HG03521 (cell line): ENCODE measurements around the gene ANKDD1B.

Source experiments
- ATAC-seq: cut with Tn5 transposase; IDR thresholded peaks from one replicate; pipeline ENCODE4 v1.9.1; 2021; ENCODE audit warnings: mild to moderate bottlenecking, moderate library complexity; ENCODE audit not compliant: unreplicated experiment

The ANKDD1B gene

GRCh38 chr5:75616371-75616881, 5.2 kb downstream of the ANKDD1B start:
- no peak for ATAC-seq

- ATAC-seq: no peak
Observed at GRCh38 chr5:75616971-75617621, 5.8 kb downstream of the ANKDD1B start.

- no peak for ATAC-seq
Observed at GRCh38 chr5:75617736-75618352, 6.6 kb downstream of the ANKDD1B start.

- no peak for ATAC-seq
Observed at GRCh38 chr5:75620184-75620959, 9.1 kb downstream of the ANKDD1B start.

- ATAC-seq: no peak
Observed at GRCh38 chr5:75622564-75622963, 11.3 kb downstream of the ANKDD1B start.

GRCh38 chr5:75623846-75624245, 12.6 kb downstream of the ANKDD1B start:
- ATAC-seq: no peak

GRCh38 chr5:75626959-75627358, 15.7 kb downstream of the ANKDD1B start:
- ATAC-seq: no peak

GRCh38 chr5:75627801-75628200, 16.5 kb downstream of the ANKDD1B start:
- ATAC-seq: no peak

- ATAC-seq: no peak
Observed at GRCh38 chr5:75630875-75631274, 19.6 kb downstream of the ANKDD1B start.

- no peak for ATAC-seq
Observed at GRCh38 chr5:75632321-75632720, 21.1 kb downstream of the ANKDD1B start.

- ATAC-seq: no peak
Observed at GRCh38 chr5:75637949-75638348, 26.7 kb downstream of the ANKDD1B start.

GRCh38 chr5:75639535-75640311, 28.5 kb downstream of the ANKDD1B start:
- no peak for ATAC-seq

GRCh38 chr5:75640395-75640794, 29.1 kb downstream of the ANKDD1B start:
- no peak for ATAC-seq

GRCh38 chr5:75640826-75641225, 29.6 kb downstream of the ANKDD1B start:
- no peak for ATAC-seq

- ATAC-seq: no peak
Observed at GRCh38 chr5:75648712-75649111, 37.5 kb downstream of the ANKDD1B start.

- no peak for ATAC-seq
Observed at GRCh38 chr5:75651575-75652238, 40.5 kb downstream of the ANKDD1B start.

- ATAC-seq: no peak
Observed at GRCh38 chr5:75653521-75653920, 42.3 kb downstream of the ANKDD1B start.

GRCh38 chr5:75654693-75655295, 43.5 kb downstream of the ANKDD1B start:
- no peak for ATAC-seq

GRCh38 chr5:75656311-75657003, 45.2 kb downstream of the ANKDD1B start:
- no peak for ATAC-seq
